Caki2 (cell line): ENCODE data around the gene NKAP. TPM values are rescaled to one million over a fixed set of nuclear protein-coding genes. Genes with fewer than 3 reads are reported as not detected.
A peak's percentile ranks its signal among the peaks of the same experiment; 100 is the strongest.

Experiments
- DNase-seq: peaks from one replicate; pipeline ENCODE4 v3.0.0-alpha.2; 2015; ENCODE audit warnings: low read depth
- in situ Hi-C: cut with HindIII; loops from 2 replicates; pipeline ENCODE4 v1.10.0; 2016; ENCODE audit warnings: low sequenced_read_pairs, low pct_unique_long_range_greater_than_20kb, mixed read lengths
- total RNA-seq: library from RNA; depleted of rRNA; stranded (reverse); fragments of >200 nt; shearing (Covaris generic); gene quantifications from 2 replicates; pipeline ENCODE4 v1.2.3, GENCODE V29; 2014; ENCODE audit warnings: low replicate concordance; rRNA removed

Gene NKAP
- total RNA-seq, 1 experiment from 2014 or later = 5.7 TPM

- in situ Hi-C loops = no loop called here
- no peak for DNase-seq
These were observed 63.5 kb downstream of the NKAP start for GRCh38 chrX:119880076-119880475.

- no peak for DNase-seq
- in situ Hi-C loops = no loop called here
These were observed 64.8 kb downstream of the NKAP start for GRCh38 chrX:119878740-119879139.

- in situ Hi-C loops = no loop called here
- peak; percentile 87 for DNase-seq
These were observed 71.8 kb downstream of the NKAP start, which contains the start of the genes NDUFA1 and RNF113A for GRCh38 chrX:119871599-119872395. Gene NDUFA1 (plus strand): TSS chrX:119871832. CDS start chrX:119871912, 80 bp downstream. Gene RNF113A (minus strand): TSS chrX:119871733. CDS start chrX:119871613, 120 bp downstream.

GRCh38 chrX:119871245-119871598 is 72.3 kb downstream of the NKAP start:
- in situ Hi-C loops = no loop called here
- no peak for DNase-seq

Other genes starting within 250 kb of the NKAP start
- gene SOWAHD, start 185.2 kb downstream of the NKAP start, total RNA-seq = 1.5 TPM in 1 of 2 replicates, not detected in the other
- gene RPL39, start 152.1 kb downstream of the NKAP start, total RNA-seq = 2,019 and 2,237 TPM in 2 replicates
- 0.75 and 1.2 TPM in 2 replicates for gene UPF3B, start 90.8 kb downstream of the NKAP start, total RNA-seq
- gene RNF113A, start 72.0 kb downstream of the NKAP start, total RNA-seq = 12.7 and 15.8 TPM in 2 replicates
- 81.0 and 133 TPM in 2 replicates for gene NDUFA1, start 71.9 kb downstream of the NKAP start, total RNA-seq
- gene AKAP14, start 47.9 kb downstream of the NKAP start, total RNA-seq = 0.14 TPM in 1 of 2 replicates, not detected in the other
- not detected in 2 replicates for gene RHOXF2B, start 133.9 kb upstream of the NKAP start, total RNA-seq
- gene RHOXF1, start 172.2 kb upstream of the NKAP start, total RNA-seq = not detected in 2 replicates
- not detected in 2 replicates for gene RHOXF2, start 214.9 kb upstream of the NKAP start, total RNA-seq